Kidney (tissue), 14 donors: ENCODE results near the gene CYTH2. TPM values are rescaled to one million over a fixed set of nuclear protein-coding genes. Genes with fewer than 3 reads are reported as not detected.

Source experiments
- DNase-seq, 5 donors: peaks; one replicate each; pipeline ENCODE4 v3.0.0-alpha.2; 2013 to 2020
- FAIRE-seq: peaks from 2 replicates; lab custom pipeline; 2012; peaks lifted over from hg19 to GRCh38; lab: Jason Lieb, UNC
- H3K27ac ChIP-seq, 2 donors: one replicate each; pipeline ENCODE4 v1.7.0; 2013; ENCODE audit warnings: low read depth in 2 of 2, low read length in 2 of 2, inconsistent platforms in 1 of 2
- H3K27me3 ChIP-seq: one replicate; pipeline ENCODE4 v1.7.1; 2013; ENCODE audit warnings: low read length, inconsistent platforms; ENCODE audit not compliant: control insufficient read depth, insufficient read depth
- H3K36me3 ChIP-seq, 3 donors: one replicate each; pipeline versions ENCODE4 v1.7.0 to v1.7.1; 2013; ENCODE audit warnings: low read length in 3 of 3, control low read depth in 1 of 3, inconsistent platforms in 1 of 3; ENCODE audit not compliant: insufficient read depth in 3 of 3, control insufficient read depth in 2 of 3
- H3K4me1 ChIP-seq, 3 donors: one replicate each; pipeline versions ENCODE4 v1.7.0 to v1.7.1; 2013; ENCODE audit warnings: low read length in 3 of 3, inconsistent platforms in 1 of 3, low read depth in 1 of 3; ENCODE audit not compliant: control insufficient read depth in 2 of 3, insufficient read depth in 2 of 3
- H3K4me3 ChIP-seq, 3 donors: one replicate each; pipeline versions ENCODE4 v1.7.0 to v1.8.1; 2013; ENCODE audit warnings: low read length in 3 of 3, control low read depth in 1 of 3, inconsistent platforms in 1 of 3
- H3K9ac ChIP-seq, 3 donors: one replicate each; pipeline versions ENCODE4 v1.7.0 to v1.7.1; 2013; ENCODE audit warnings: low read length in 3 of 3, control low read depth in 1 of 3, inconsistent platforms in 1 of 3
- H3K9me3 ChIP-seq, 3 donors: one replicate each; pipeline versions ENCODE4 v1.7.0 to v1.7.1; 2013; ENCODE audit warnings: low read length in 3 of 3, control low read depth in 1 of 3, inconsistent platforms in 1 of 3; ENCODE audit not compliant: control insufficient read depth in 2 of 3, insufficient read depth in 1 of 3
- intact Hi-C: fragments of 100-400 bp; cut with DNase I; formaldehyde crosslinking; loops from one replicate; pipeline ENCODE4 v1.11.1; 2022
- polyA plus RNA-seq: library from polyadenylated mRNA; stranded (reverse); fragments of 350-450 nt; fragmentation: Illumina TruSeq; extraction: RNeasy Lipid Tissue Mini Kit (QIAGEN cat#74804); gene quantifications from one replicate; pipeline ENCODE4 v1.2.3, GENCODE V29; 2014; ENCODE audit warnings: low read depth, low replicate concordance; ENCODE audit not compliant: insufficient read depth
- total RNA-seq: library from RNA; stranded (reverse); fragmentation: NEBNext Ultra II Directional; extraction: Animal tissue kit (Norgen Biotek cat#: 25700); gene quantifications from one replicate; pipeline ENCODE4 v1.2.1, GENCODE V29; 2021
- TF ChIP-seq, protein P1 (sequence below): IDR thresholded peaks from 3 replicates; pipeline ENCODE4 v1.5.1; 2012; ENCODE audit warnings: mild to moderate bottlenecking, moderate library complexity, borderline replicate concordance; ENCODE audit not compliant: insufficient read depth; ENCODE audit errors: extremely low read depth
- donor health status: control.
- donor health status: control.
- donor health status: control.
- donor health status: control.
- donor health status: control.
- donor health status: DM: yes; HTN: yes; CAD: no.
- donor health status: Normal renal cell carcinoma (clear cell type).

The CYTH2 gene
- total and polyA plus RNA-seq, 2 donors from 2014 or later = 51.0 to 96.1 TPM

DNA sequence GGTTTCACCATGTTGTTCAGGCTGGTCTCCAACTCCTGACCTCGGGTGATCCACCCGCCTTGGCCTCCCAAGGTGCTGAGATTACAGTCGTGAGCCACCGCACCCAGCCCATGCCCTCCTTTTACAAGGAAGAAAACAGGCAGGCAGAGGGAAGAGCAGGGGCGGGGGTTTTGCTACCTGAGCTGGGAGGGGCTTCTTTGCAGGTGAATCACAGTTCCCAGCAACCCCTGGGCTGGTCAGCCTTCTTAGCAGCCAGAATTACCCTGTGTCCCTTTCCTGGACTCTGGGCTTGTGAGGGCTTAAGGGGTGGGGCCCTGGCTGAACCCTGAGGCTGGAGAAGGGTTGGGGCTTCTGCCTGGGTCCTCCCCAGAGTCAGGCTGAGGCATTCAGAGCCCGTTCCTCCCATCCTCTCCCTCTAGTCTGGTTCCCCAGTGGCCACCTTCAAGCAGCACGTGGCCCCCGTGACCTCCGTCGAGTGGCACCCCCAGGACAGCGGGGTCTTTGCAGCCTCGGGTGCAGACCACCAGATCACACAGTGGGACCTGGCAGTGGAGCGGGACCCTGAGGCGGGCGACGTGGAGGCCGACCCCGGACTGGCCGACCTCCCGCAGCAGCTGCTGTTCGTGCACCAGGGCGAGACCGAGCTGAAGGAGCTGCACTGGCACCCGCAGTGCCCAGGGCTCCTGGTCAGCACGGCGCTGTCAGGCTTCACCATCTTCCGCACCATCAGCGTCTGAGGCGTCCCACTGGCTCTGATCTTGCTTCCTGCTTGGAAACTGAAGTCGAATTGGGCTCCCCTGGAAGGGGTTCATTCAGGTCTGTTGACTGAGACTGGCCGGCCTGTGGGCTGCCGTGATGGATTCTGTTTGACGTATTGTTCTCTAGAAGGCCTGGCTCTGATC lies 16.6 kb upstream of the CYTH2 start:
- H3K36me3 ChIP-seq = peaks cover 2 to 23% (median 14%) of the 10 kb centered on the region in 3 donors

DNA sequence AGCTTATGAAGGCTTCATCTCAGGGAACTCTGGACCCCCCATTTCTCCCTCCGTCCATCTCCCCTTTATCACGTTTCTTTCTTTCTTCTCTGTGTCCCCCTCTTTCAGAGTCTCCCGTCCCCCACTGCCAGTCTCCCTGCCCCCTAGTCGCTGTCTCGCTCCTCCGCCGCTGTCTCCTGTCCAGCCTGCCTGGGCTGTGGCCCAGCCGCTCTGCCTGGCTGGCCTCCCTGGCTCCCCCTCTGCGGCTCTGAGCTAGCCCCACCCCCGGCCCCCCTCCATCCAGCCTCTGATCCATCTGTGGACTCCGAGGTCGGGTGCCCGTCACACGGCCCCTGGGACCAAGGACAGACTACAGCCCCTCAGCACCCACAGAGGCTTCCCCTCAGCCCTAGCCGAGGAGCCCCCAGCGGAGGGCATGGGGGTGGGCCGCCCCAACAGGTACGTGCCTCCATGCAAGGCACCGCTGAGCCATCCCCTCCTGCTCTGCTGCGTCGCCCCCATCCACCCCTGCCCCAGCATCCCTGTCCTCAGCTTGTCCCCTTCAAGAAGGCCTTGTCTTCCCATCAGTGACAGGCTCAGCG lies 14.9 kb upstream of the CYTH2 start:
- no peak overlapping the region for H3K4me3 ChIP-seq
- H3K9ac ChIP-seq = no peak overlapping the region
- no peaks in the 10 kb centered on the region for H3K9me3 ChIP-seq
- H3K36me3 ChIP-seq = peaks cover 0 to 16% (median 10%) of the 10 kb centered on the region in 3 donors
- intact Hi-C loops = no loop called here
- no peaks in the 10 kb centered on the region for H3K27me3 ChIP-seq
- TF ChIP-seq, protein P1, sequence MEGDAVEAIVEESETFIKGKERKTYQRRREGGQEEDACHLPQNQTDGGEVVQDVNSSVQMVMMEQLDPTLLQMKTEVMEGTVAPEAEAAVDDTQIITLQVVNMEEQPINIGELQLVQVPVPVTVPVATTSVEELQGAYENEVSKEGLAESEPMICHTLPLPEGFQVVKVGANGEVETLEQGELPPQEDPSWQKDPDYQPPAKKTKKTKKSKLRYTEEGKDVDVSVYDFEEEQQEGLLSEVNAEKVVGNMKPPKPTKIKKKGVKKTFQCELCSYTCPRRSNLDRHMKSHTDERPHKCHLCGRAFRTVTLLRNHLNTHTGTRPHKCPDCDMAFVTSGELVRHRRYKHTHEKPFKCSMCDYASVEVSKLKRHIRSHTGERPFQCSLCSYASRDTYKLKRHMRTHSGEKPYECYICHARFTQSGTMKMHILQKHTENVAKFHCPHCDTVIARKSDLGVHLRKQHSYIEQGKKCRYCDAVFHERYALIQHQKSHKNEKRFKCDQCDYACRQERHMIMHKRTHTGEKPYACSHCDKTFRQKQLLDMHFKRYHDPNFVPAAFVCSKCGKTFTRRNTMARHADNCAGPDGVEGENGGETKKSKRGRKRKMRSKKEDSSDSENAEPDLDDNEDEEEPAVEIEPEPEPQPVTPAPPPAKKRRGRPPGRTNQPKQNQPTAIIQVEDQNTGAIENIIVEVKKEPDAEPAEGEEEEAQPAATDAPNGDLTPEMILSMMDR = no peak
- DNase-seq = no peak
- H3K4me1 ChIP-seq = no peaks in the 10 kb centered on the region
- FAIRE-seq = no peak
- H3K27ac ChIP-seq = no peak overlapping the region

More for the DNA sequence above, 16.6 kb upstream of the CYTH2 start:
- H3K9me3 ChIP-seq = no peaks in the 10 kb centered on the region
- no peak overlapping the region for H3K9ac ChIP-seq
- intact Hi-C loops = no loop called here
- TF ChIP-seq, protein P1 = no peak
- no peak overlapping the region for H3K4me3 ChIP-seq
- no peaks in the 10 kb centered on the region for H3K4me1 ChIP-seq
- no peak overlapping the region for H3K27ac ChIP-seq
- DNase-seq (no peak), FAIRE-seq (no peak)
- no peaks in the 10 kb centered on the region for H3K27me3 ChIP-seq

DNA sequence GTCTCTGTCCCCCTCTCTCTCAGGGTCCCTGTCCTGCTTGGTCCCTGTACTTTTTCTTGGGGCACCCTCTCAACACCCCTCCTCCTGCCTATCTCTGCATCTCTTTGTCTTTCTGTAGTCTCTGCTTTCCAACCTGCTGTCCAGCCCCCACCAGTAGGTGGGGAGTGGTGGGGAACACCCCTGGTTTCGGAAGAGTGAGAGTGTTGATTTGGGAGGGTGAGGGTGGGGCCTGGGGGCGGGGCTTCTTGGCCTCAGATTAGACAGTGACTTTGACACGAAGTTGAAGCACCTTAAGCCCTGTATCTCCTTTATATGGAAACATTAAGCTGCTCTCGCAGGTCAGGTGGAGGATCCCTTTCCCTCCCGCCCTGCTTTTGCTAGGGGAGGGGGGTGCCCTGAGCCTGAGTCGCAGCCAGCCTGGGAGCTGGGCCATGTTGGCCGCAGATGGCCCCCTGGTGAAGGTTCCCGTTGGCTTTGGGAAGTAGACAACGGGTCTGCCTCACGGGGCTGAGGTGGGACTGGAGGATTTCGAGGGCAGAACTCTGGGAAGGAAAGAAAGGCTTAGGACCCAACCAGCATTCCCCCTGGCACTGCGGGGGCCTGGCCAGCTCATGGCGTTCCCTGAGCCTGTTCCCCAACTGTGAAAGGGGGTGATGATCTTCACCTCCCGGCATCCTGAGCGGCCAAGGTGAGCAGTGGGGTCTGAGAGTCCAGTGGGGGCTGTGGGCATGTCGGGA lies 13.8 kb upstream of the CYTH2 start, which contains the start of gene KCNJ14:
Gene KCNJ14, plus strand, starts transcription at position 404 of the 737 bp plus-strand sequence. CDS start 6,151 bp downstream, outside the sequence.
- no peak for DNase-seq
- intact Hi-C loops = no loop called here
- no peaks in the 10 kb centered on the region for H3K4me1 ChIP-seq
- no peaks in the 10 kb centered on the region for H3K9me3 ChIP-seq
- H3K9ac ChIP-seq = no peak within 1 kb of the TSS
- H3K4me3 ChIP-seq = no peak within 1 kb of the TSS
- H3K36me3 ChIP-seq = peaks cover 0 to 12% (median 10%) of the 10 kb centered on the region in 3 donors
- no peaks in the 10 kb centered on the region for H3K27me3 ChIP-seq
- TF ChIP-seq, protein P1 = no peak
- no peak for FAIRE-seq
- H3K27ac ChIP-seq = no peak within 1 kb of the TSS
